Type B pancreatic cell (in vitro differentiated cells): ENCODE results near the gene PPOX. TPM values are rescaled to one million over a fixed set of nuclear protein-coding genes. Genes with fewer than 3 reads are reported as not detected.

ENCODE experiments used
- DNase-seq: peaks from one replicate; pipeline ENCODE4 v3.0.0; 2021; ENCODE audit warnings: mixed read lengths; ENCODE audit not compliant: unreplicated experiment; ENCODE audit errors: extremely low spot score
- H3K27ac Mint-ChIP-seq: 2 replicates; pipeline ENCODE4 v1.8.0; 2021; ENCODE audit warnings: mild to moderate bottlenecking, mixed read lengths
- H3K27me3 Mint-ChIP-seq: 2 replicates; pipeline ENCODE4 v1.8.0; 2021; ENCODE audit warnings: mixed read lengths
- H3K36me3 Mint-ChIP-seq: 2 replicates; pipeline ENCODE4 v1.8.0; 2021; ENCODE audit warnings: mixed read lengths
- H3K4me1 Mint-ChIP-seq: one replicate; pipeline ENCODE4 v1.8.0; 2021; ENCODE audit warnings: mixed read lengths; ENCODE audit not compliant: unreplicated experiment
- H3K4me3 Mint-ChIP-seq: 2 replicates; pipeline ENCODE4 v1.8.0; 2021; ENCODE audit warnings: mild to moderate bottlenecking, mixed read lengths
- H3K9me3 Mint-ChIP-seq: 2 replicates; pipeline ENCODE4 v1.8.0; 2021; ENCODE audit warnings: mixed read lengths
- total RNA-seq: library from RNA; stranded (reverse); gene quantifications from 2 replicates; pipeline ENCODE4 v1.2.1, GENCODE V29; 2021; ENCODE audit warnings: low replicate concordance
- TF ChIP-seq, protein P1 (sequence below): fragments of 200-600 bp; sonication (generic); conservative IDR thresholded peaks from 2 replicates; pipeline ENCODE4 v1.5.0; 2021; ENCODE audit warnings: antibody characterized with exemption, mild to moderate bottlenecking

PPOX gene
- total RNA-seq, 1 donor from 2014 or later: 43.6 TPM

DNA sequence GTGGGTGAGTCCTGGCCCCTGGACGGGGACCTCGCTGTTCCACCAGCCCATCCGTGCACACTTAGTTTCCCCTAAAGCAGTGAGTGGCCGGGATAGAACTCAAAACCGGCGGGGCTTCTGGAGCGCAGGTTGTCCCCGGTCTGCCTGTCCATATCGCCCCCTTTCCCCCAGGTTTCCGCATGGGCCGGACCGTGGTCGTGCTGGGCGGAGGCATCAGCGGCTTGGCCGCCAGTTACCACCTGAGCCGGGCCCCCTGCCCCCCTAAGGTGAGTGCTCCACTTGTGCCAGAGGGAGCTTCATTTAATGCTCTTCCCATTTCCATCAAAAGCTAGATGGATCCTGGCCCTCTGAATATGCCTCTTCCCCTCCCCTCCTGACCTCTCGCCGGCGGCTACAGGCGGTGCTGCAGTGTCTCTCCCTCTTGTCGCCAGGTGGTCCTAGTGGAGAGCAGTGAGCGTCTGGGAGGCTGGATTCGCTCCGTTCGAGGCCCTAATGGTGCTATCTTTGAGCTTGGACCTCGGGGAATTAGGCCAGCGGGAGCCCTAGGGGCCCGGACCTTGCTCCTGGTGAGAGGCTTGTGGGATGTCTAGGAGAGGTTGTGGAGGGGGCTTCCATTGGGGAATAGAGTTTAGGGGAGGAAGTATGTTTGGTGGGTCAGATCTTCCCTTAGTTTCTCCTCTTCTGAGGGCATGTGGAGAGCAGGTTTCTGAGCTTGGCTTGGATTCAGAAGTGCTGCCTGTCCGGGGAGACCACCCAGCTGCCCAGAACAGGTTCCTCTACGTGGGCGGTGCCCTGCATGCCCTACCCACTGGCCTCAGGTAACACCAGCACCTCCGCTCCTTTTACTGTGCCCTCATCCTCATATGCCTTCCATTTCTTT is 683 bp downstream of the PPOX start:
- TF ChIP-seq, protein P1, sequence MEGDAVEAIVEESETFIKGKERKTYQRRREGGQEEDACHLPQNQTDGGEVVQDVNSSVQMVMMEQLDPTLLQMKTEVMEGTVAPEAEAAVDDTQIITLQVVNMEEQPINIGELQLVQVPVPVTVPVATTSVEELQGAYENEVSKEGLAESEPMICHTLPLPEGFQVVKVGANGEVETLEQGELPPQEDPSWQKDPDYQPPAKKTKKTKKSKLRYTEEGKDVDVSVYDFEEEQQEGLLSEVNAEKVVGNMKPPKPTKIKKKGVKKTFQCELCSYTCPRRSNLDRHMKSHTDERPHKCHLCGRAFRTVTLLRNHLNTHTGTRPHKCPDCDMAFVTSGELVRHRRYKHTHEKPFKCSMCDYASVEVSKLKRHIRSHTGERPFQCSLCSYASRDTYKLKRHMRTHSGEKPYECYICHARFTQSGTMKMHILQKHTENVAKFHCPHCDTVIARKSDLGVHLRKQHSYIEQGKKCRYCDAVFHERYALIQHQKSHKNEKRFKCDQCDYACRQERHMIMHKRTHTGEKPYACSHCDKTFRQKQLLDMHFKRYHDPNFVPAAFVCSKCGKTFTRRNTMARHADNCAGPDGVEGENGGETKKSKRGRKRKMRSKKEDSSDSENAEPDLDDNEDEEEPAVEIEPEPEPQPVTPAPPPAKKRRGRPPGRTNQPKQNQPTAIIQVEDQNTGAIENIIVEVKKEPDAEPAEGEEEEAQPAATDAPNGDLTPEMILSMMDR: no peak
- no peaks in the 10 kb centered on the region for H3K27me3 Mint-ChIP-seq
- H3K4me1 Mint-ChIP-seq: peaks cover 13% of the 10 kb centered on the region
- H3K27ac Mint-ChIP-seq: peak overlapping the region; percentile 99
- peaks cover 13% of the 10 kb centered on the region for H3K36me3 Mint-ChIP-seq
- H3K4me3 Mint-ChIP-seq: peak overlapping the region; percentile 97
- DNase-seq: no peak
- no peaks in the 10 kb centered on the region for H3K9me3 Mint-ChIP-seq

DNA sequence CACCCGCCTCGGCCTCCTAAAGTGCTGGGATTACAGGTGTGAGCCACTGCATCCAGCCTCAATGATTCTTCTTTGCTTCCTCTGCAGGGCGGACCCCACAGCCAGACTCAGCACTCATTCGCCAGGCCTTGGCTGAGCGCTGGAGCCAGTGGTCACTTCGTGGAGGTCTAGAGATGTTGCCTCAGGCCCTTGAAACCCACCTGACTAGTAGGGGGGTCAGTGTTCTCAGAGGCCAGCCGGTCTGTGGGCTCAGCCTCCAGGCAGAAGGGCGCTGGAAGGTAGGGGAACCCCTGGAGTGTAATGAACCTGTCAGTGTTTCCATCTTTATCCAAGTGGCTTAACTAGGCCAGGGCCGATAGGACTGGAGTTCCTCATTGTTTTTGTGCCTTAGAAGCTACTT is 2.7 kb downstream of the PPOX start:
- Mint-ChIP-seq H3K27me3 (no peaks in the 10 kb centered on the region), H3K27ac (no peak overlapping the region), H3K36me3 (peaks cover 13% of the 10 kb centered on the region), H3K4me1 (peaks cover 5% of the 10 kb centered on the region), H3K4me3 (peak overlapping the region; percentile 97), H3K9me3 (no peaks in the 10 kb centered on the region)
- no peak for DNase-seq
- TF ChIP-seq, protein P1: no peak

DNA sequence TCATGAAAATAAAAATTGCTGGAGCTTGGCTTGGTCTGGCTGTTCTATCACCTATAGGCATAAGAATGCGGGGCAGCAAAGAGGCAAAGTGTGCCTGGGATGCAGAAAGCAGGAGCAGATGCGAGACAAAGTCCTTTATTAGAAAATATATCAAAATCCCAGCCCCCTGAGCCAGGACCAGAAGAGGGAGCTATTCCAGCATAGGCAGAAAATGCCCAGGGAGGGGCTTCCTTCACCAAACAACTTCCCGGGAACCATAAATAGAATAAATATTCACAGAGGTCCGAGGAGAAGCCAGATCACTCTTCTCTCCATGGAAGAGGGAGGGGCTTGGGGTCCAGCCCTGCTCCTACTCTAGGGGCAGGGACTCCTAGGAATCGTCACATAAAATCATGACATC is 5.0 kb downstream of the PPOX start:
- Mint-ChIP-seq H3K27me3 (no peaks in the 10 kb centered on the region), H3K9me3 (no peaks in the 10 kb centered on the region), H3K36me3 (peaks cover 18% of the 10 kb centered on the region), H3K27ac (no peak overlapping the region), H3K4me1 (peaks cover 11% of the 10 kb centered on the region), H3K4me3 (no peak overlapping the region)
- no peak for DNase-seq
- TF ChIP-seq, protein P1: no peak

DNA sequence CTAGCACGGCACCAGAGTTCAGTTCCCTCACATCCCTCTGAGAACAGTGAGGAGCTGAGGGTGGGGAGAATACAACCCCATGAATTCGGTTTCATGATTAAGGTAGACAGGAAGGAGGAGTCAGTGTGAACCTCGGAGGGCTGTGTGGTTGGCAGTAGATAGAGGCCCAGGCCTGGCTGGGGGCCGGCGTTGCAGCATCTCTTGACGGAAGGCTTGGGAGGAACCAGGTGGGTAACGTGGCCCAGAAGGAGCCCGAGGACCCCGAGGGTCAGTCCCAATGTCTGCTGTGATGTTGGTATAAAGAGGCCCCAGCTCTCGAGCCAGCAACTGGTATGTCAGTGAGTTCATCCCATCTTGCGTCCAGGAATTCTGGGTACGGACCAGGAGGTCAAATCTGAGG is 5.5 kb downstream of the PPOX start:
- Mint-ChIP-seq H3K4me3 (no peak overlapping the region), H3K36me3 (peaks cover 18% of the 10 kb centered on the region), H3K27ac (no peak overlapping the region), H3K27me3 (no peaks in the 10 kb centered on the region), H3K9me3 (no peaks in the 10 kb centered on the region), H3K4me1 (peaks cover 15% of the 10 kb centered on the region)
- TF ChIP-seq, protein P1: no peak
- no peak for DNase-seq

DNA sequence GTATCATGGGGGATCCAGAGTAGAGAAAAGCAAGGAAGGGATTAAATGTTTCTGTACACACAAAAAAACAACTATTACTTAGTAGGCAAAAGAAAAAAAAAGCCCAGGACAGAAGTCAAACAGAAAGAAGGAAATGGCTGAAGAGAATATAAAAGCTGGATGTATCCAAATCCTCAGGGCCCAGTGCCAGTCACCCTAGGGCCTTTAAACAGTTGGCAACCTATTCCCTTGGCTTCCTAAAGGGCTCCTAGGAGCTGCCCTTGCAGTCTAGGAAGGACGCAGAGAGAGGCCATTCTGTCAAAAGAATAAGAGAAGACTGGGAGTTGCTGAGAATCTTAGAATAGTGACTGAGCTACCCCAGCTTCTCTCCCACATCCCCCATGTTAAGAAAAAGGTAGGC is 6.1 kb downstream of the PPOX start:
- H3K27ac Mint-ChIP-seq: peak overlapping the region; percentile 43
- H3K27me3 Mint-ChIP-seq: no peaks in the 10 kb centered on the region
- no peaks in the 10 kb centered on the region for H3K9me3 Mint-ChIP-seq
- TF ChIP-seq, protein P1: no peak
- peaks cover 21% of the 10 kb centered on the region for H3K36me3 Mint-ChIP-seq
- peaks cover 18% of the 10 kb centered on the region for H3K4me1 Mint-ChIP-seq
- H3K4me3 Mint-ChIP-seq: no peak overlapping the region
- no peak for DNase-seq
